Neuronal stem cell (in vitro differentiated cells): ENCODE results near the gene GDF2.

Experiments used
- DNase-seq: peaks from one replicate; pipeline ENCODE4 v3.0.0-alpha.2; 2013; ENCODE audit warnings: low spot score
- H2AFZ ChIP-seq: one replicate; pipeline ENCODE4 v1.6.1; 2013; ENCODE audit warnings: mild to moderate bottlenecking, low read length, inconsistent platforms
- H2AK5ac ChIP-seq: 2 replicates; pipeline ENCODE4 v1.6.1; 2013; ENCODE audit warnings: low read depth, mild to moderate bottlenecking, inconsistent platforms, low read length, moderate library complexity, mixed read lengths
- H2BK120ac ChIP-seq: 2 replicates; pipeline ENCODE4 v1.6.1; 2013; ENCODE audit warnings: low read depth, mild to moderate bottlenecking, inconsistent platforms, low read length, moderate library complexity, mixed read lengths
- H2BK12ac ChIP-seq: one replicate; pipeline ENCODE4 v1.6.1; 2013; ENCODE audit warnings: low read length, inconsistent platforms
- H2BK15ac ChIP-seq: 2 replicates; pipeline ENCODE4 v1.6.1; 2013; ENCODE audit warnings: mild to moderate bottlenecking, low read length, inconsistent platforms, mixed read lengths
- H2BK5ac ChIP-seq: one replicate; pipeline ENCODE4 v1.6.1; 2013; ENCODE audit warnings: inconsistent platforms, mild to moderate bottlenecking, low read length, moderate library complexity
- H3K14ac ChIP-seq: one replicate; pipeline ENCODE4 v1.6.1; 2013; ENCODE audit warnings: low read length, inconsistent platforms
- H3K18ac ChIP-seq: 2 replicates; pipeline ENCODE4 v1.6.1; 2013; ENCODE audit warnings: low read length, inconsistent platforms
- H3K23ac ChIP-seq: 2 replicates; pipeline ENCODE4 v1.6.1; 2013; ENCODE audit warnings: low read depth, mild to moderate bottlenecking, mixed read lengths, low read length, inconsistent platforms; ENCODE audit not compliant: poor library complexity
- H3K27ac ChIP-seq: replicated peaks from 3 replicates; pipeline ENCODE4 v1.5.1; 2013; ENCODE audit warnings: low read length, inconsistent platforms
- H3K27me3 ChIP-seq, 3 experiments: 2 replicates each; pipeline ENCODE4 v1.6.1; 2013; ENCODE audit warnings: low read length in 3 of 3, mild to moderate bottlenecking in 2 of 3, inconsistent platforms in 1 of 3, low read depth in 1 of 3, mixed read lengths in 1 of 3, moderate library complexity in 1 of 3; ENCODE audit not compliant: control insufficient read depth in 3 of 3, insufficient read depth in 3 of 3
- H3K36me3 ChIP-seq, 2 donors: replicated peaks in 1 of 2; 2 replicates each; pipeline ENCODE4 v1.6.1; 2013; ENCODE audit warnings: low read length in 2 of 2; ENCODE audit not compliant: control insufficient read depth in 2 of 2, insufficient read depth in 2 of 2
- H3K4ac ChIP-seq: 2 replicates; pipeline ENCODE4 v1.6.1; 2013; ENCODE audit warnings: inconsistent platforms, mild to moderate bottlenecking, low read length, moderate library complexity
- H3K4me1 ChIP-seq, 2 donors: 1 replicate in 1 of 2; 2 replicates in 1 of 2; pipeline ENCODE4 v1.6.1; 2013; ENCODE audit warnings: low read length in 2 of 2, low read depth in 1 of 2; ENCODE audit not compliant: control insufficient read depth in 2 of 2, insufficient read depth in 1 of 2
- H3K4me2 ChIP-seq: one replicate; pipeline ENCODE4 v1.6.1; 2013; ENCODE audit warnings: mild to moderate bottlenecking, low read length, inconsistent platforms; ENCODE audit not compliant: insufficient read depth, poor library complexity, severe bottlenecking
- H3K4me3 ChIP-seq, 2 donors: 2 replicates each; pipeline ENCODE4 v1.5.1; 2013; ENCODE audit warnings: low read length in 2 of 2, mild to moderate bottlenecking in 2 of 2, inconsistent platforms in 1 of 2, moderate library complexity in 1 of 2
- H3K79me1 ChIP-seq: one replicate; pipeline ENCODE4 v1.6.1; 2013; ENCODE audit warnings: low read depth, mild to moderate bottlenecking, inconsistent platforms, low read length, moderate library complexity
- H3K9ac ChIP-seq: one replicate; pipeline ENCODE4 v1.6.1; 2013; ENCODE audit warnings: mild to moderate bottlenecking, low read depth, low read length, inconsistent platforms; ENCODE audit not compliant: poor library complexity
- H3K9me3 ChIP-seq, 2 donors: replicated peaks in 1 of 2; 2 replicates each; pipeline versions ENCODE3 to v1.6.1; 2013; ENCODE audit warnings: low read length in 2 of 2, mild to moderate bottlenecking in 2 of 2, inconsistent platforms in 1 of 2, low read depth in 1 of 2, mixed read lengths in 1 of 2, moderate library complexity in 1 of 2; ENCODE audit not compliant: control insufficient read depth in 2 of 2, insufficient read depth in 1 of 2
- H4K8ac ChIP-seq: one replicate; pipeline ENCODE4 v1.6.1; 2013; ENCODE audit warnings: low read depth, mild to moderate bottlenecking, inconsistent platforms, low read length, moderate library complexity
- H4K91ac ChIP-seq: one replicate; pipeline ENCODE4 v1.6.1; 2013; ENCODE audit warnings: low read length, low read depth, mild to moderate bottlenecking, inconsistent platforms; ENCODE audit not compliant: poor library complexity
- WGBS, 2 donors: extraction: QIAGEN DNeasy Blood & Tissue Kit; methylation state at CpG; one replicate each; pipeline ENCODE4 v1.1.7; 2013; ENCODE audit warnings: missing lambda C conversion rate in 2 of 2, mixed read lengths in 1 of 2; ENCODE audit not compliant: insufficient read length in 2 of 2, insufficient replicate concordance in 1 of 2; ENCODE audit errors: extremely low coverage in 2 of 2; 5-methylcytosine and 5-hydroxymethylcytosine counted together

Gene GDF2

DNA sequence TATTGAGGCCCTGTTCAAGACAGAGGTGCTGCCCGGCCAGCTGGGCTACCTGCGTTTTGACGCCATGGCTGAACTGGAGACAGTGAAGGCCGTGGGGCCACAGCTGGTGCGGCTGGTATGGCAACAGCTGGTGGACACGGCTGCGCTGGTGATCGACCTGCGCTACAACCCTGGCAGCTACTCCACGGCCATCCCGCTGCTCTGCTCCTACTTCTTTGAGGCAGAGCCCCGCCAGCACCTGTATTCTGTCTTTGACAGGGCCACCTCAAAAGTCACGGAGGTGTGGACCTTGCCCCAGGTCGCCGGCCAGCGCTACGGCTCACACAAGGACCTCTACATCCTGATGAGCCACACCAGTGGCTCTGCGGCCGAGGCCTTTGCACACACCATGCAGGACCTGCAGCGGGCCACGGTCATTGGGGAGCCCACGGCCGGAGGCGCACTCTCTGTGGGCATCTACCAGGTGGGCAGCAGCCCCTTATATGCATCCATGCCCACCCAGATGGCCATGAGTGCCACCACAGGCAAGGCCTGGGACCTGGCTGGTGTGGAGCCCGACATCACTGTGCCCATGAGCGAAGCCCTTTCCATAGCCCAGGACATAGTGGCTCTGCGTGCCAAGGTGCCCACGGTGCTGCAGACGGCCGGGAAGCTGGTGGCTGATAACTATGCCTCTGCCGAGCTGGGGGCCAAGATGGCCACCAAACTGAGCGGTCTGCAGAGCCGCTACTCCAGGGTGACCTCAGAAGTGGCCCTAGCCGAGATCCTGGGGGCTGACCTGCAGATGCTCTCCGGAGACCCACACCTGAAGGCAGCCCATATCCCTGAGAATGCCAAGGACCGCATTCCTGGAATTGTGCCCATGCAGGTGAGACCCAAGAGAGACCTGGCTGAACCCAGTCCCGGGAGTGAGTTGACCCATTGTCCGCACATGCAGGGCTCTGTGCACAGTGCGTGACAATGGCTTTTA is 28.7 kb downstream of the GDF2 start:
- H3K18ac ChIP-seq: peak overlapping the region; percentile 52
- no peak overlapping the region for H3K4ac ChIP-seq
- H3K4me1 ChIP-seq: no peaks in the 10 kb centered on the region
- no CpG with 5 or more reads among the region's 39 CpGs for WGBS, 2 donors
- H2BK15ac ChIP-seq: no peak overlapping the region
- no peak overlapping the region for H2AK5ac ChIP-seq
- no peak overlapping the region for H3K4me2 ChIP-seq
- H4K8ac ChIP-seq: no peak overlapping the region
- no peak overlapping the region for H4K91ac ChIP-seq
- no peak overlapping the region for H2BK120ac ChIP-seq
- H3K36me3 ChIP-seq: no peaks in the 10 kb centered on the region
- H3K27me3 ChIP-seq: peaks cover 0 to 6% (median 0%) of the 10 kb centered on the region in 3 experiments
- H2BK5ac ChIP-seq: peak overlapping the region; percentile 35
- H3K9me3 ChIP-seq: peaks cover 0 to 1% of the 10 kb centered on the region in 2 donors
- no peaks in the 10 kb centered on the region for H3K79me1 ChIP-seq
- peak overlapping the region; percentile 84 for H3K14ac ChIP-seq
- no peak overlapping the region for H3K27ac ChIP-seq
- no peak overlapping the region for H2BK12ac ChIP-seq
- no peak overlapping the region for H3K9ac ChIP-seq
- no peak overlapping the region for H3K4me3 ChIP-seq
- peak overlapping the region; percentile 31 for H3K23ac ChIP-seq
- no peak for DNase-seq
- no peak overlapping the region for H2AFZ ChIP-seq

DNA sequence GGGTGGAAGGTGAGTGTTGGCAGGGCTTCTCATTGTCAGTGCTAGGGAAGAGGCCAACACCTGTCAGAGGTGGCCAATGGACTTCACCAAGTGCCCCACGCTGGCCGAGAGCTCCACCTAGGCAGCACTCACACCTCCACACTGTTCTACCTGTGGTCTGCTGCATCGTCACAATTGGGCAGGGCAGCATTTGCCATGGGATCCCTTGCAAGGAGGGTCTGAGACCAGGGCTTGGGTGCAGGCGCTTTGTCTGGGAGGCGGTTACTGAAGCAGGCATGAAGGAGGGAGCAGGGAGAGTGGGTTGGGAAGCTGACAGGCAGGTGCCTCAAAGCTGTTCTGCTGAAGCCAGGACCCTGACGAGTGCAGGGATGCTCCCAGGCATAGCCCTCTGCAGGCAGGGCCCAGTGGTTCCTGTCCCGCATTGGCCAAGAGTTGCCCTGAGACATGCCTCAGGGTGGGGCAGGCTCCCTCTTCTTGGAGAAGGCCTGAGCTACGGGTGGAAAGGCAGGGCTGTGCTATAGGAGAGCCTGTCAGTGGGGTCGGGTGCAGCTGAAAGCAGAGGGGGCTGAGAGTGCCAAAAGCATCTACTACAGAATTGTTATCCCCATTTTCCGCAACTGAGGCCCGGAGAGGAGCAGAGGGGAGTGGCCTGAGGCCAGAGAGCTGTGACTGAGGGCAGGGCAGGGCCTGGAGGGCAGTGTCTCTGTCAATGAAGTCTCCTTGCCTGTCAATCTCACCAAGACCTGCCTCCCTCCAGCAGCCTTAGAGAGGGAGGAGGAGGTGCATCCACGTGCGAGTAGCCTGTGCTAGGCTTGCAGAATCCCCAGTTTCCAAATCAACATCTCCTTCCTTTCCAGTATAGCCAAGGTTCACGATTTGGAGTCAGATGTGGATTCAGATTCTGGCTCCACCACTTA is 29.9 kb downstream of the GDF2 start:
- no peak for DNase-seq
- Histone ChIP-seq H4K91ac (no peak overlapping the region), H2AK5ac (no peak overlapping the region), H3K23ac (no peak overlapping the region), H3K27ac (no peak overlapping the region), H3K9ac (no peak overlapping the region), H3K27me3 (peaks cover 0 to 6% (median 0%) of the 10 kb centered on the region in 3 experiments), H3K14ac (no peak overlapping the region), H2AFZ (no peak overlapping the region), H3K4me1 (no peaks in the 10 kb centered on the region), H3K4ac (no peak overlapping the region), H3K9me3 (peaks cover 0 to 1% of the 10 kb centered on the region in 2 donors), H2BK12ac (no peak overlapping the region), H2BK15ac (no peak overlapping the region), H3K18ac (peak overlapping the region; percentile 54), H2BK120ac (no peak overlapping the region), H3K79me1 (no peaks in the 10 kb centered on the region), H3K4me2 (no peak overlapping the region), H3K36me3 (no peaks in the 10 kb centered on the region), H2BK5ac (no peak overlapping the region), H3K4me3 (no peak overlapping the region), H4K8ac (no peak overlapping the region)
- no CpG with 5 or more reads among the region's 14 CpGs for WGBS, 2 donors

DNA sequence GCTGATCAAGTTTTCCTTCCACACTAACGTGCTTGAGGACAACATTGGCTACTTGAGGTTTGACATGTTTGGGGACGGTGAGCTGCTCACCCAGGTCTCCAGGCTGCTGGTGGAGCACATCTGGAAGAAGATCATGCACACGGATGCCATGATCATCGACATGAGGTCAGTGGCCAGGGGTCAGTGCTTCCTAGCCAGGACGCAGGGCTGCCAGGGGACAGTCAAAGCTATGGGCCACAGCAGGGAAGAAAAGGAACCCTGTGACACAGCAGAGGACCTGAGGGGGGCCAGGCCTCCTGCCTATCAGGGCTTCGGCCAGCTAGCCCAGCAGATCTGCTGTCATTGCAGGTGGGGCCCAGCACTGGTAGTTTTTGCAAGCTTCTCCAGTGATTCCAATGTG is 31.1 kb downstream of the GDF2 start:
- H3K9me3 ChIP-seq: peaks cover 0 to 1% of the 10 kb centered on the region in 2 donors
- H2BK5ac ChIP-seq: no peak overlapping the region
- no peak overlapping the region for H4K8ac ChIP-seq
- no peak overlapping the region for H3K4me3 ChIP-seq
- no peaks in the 10 kb centered on the region for H3K79me1 ChIP-seq
- H3K27me3 ChIP-seq: peaks cover 0 to 6% (median 0%) of the 10 kb centered on the region in 3 experiments
- no peak overlapping the region for H3K4me2 ChIP-seq
- H2BK15ac ChIP-seq: no peak overlapping the region
- H3K23ac ChIP-seq: no peak overlapping the region
- H3K14ac ChIP-seq: no peak overlapping the region
- no peak overlapping the region for H2BK120ac ChIP-seq
- no peak overlapping the region for H2AFZ ChIP-seq
- H3K4ac ChIP-seq: no peak overlapping the region
- no peaks in the 10 kb centered on the region for H3K36me3 ChIP-seq
- H3K4me1 ChIP-seq: no peaks in the 10 kb centered on the region
- no peak overlapping the region for H3K9ac ChIP-seq
- H3K18ac ChIP-seq: no peak overlapping the region
- no peak overlapping the region for H2AK5ac ChIP-seq
- no peak overlapping the region for H4K91ac ChIP-seq
- DNase-seq: no peak
- WGBS, 2 donors: no CpG with 5 or more reads among the region's 6 CpGs
- H3K27ac ChIP-seq: no peak overlapping the region
- H2BK12ac ChIP-seq: no peak overlapping the region

DNA sequence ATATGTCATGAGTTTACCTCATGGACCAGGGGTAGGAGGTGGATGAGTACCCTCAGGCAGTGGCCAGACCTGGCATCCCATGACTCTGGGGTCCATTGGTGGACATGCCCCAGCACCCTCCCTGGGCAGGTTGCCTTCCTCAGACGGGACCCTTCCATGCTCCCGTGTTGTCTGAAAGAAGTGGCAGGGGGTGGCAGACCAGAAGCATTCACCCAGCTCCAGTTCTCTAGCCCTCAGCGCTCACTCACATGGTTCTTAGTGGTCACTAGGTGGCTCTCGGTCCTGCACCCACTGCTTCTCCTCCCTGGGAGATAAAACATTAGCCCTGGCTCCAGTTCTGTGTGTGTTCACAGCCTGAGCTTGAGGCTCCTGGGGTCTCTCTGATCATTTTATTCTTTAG is 31.9 kb downstream of the GDF2 start:
- Histone ChIP-seq H4K91ac (no peak overlapping the region), H3K27ac (no peak overlapping the region), H2BK15ac (no peak overlapping the region), H3K4me2 (no peak overlapping the region), H3K4me3 (no peak overlapping the region), H4K8ac (no peak overlapping the region), H3K9me3 (no peaks in the 10 kb centered on the region), H2BK12ac (no peak overlapping the region), H3K4me1 (no peaks in the 10 kb centered on the region), H3K36me3 (no peaks in the 10 kb centered on the region), H2AK5ac (no peak overlapping the region), H2BK5ac (no peak overlapping the region), H3K27me3 (peaks cover 0 to 6% (median 0%) of the 10 kb centered on the region in 3 experiments), H3K9ac (no peak overlapping the region), H2BK120ac (no peak overlapping the region), H2AFZ (no peak overlapping the region), H3K18ac (no peak overlapping the region), H3K4ac (no peak overlapping the region), H3K23ac (no peak overlapping the region), H3K14ac (no peak overlapping the region), H3K79me1 (no peaks in the 10 kb centered on the region)
- no CpG with 5 or more reads among the region's 4 CpGs for whole genome bisulfite sequencing, 2 donors
- no peak for DNase-seq
